HCT116 (cell line): ENCODE measurements around the gene MYBPC3. TPM values are rescaled to one million over a fixed set of nuclear protein-coding genes. Genes with fewer than 3 reads are reported as not detected.
A peak's percentile ranks its signal among the peaks of the same experiment; 100 is the strongest.

Experiments used
- ATAC-seq: fragments of 200-7000 bp; cut with Tn5 transposase; 2 replicates; pipeline ENCODE4 v1.9.1; 2020; ENCODE audit warnings: mild to moderate bottlenecking, moderate library complexity
- BruUV-seq: library from RNA; stranded (reverse); fragments of 400-500 nt; replicated peaks from 2 replicates; lab custom pipeline; 2021; lab: Mats Ljungman, UMichigan
- CTCF ChIA-PET: fragments of 300-600 bp; sonication (Branson Sonifier 250); formaldehyde crosslinking; loops from one replicate; lab custom pipeline; 2021; ENCODE audit warnings: antibody characterized with exemption; lab: Charles Lee
- POLR2A ChIA-PET: fragments of 300-600, 350-600 bp; sonication (Branson Sonifier 250); formaldehyde crosslinking; loops from one replicate; lab custom pipeline; 2021; ENCODE audit warnings: antibody characterized with exemption; lab: Charles Lee
- RAD21 ChIA-PET, 2 experiments: fragments of 300-600 bp; sonication (Branson Sonifier 250); formaldehyde crosslinking; loops; one replicate each; lab custom pipeline; 2023; ENCODE audit warnings: low total read pairs in 2 of 2; ENCODE audit not compliant: uncharacterized antibody in 2 of 2, unreplicated experiment in 2 of 2, low non-redundant PET in 1 of 2; lab: Charles Lee
- DNase-seq: peaks from one replicate; pipeline ENCODE4 v3.0.0-alpha.2; 2010; ENCODE audit warnings: low read depth, low spot score
- H2AFZ ChIP-seq: fragments of 200-600 bp; shearing (Covaris generic), sonication (generic); 2 replicates; pipeline ENCODE4 v1.6.1; 2017; ENCODE audit warnings: low read depth, mixed run types, mixed read lengths, antibody characterized with exemption, low read length; ENCODE audit not compliant: poor library complexity, severe bottlenecking
- H3K27ac ChIP-seq: 2 replicates; pipeline ENCODE4 v1.5.1; 2012; ENCODE audit warnings: low read depth, low read length
- H3K27me3 ChIP-seq: fragments of 200-600 bp; sonication (generic); 2 replicates; pipeline ENCODE4 v1.6.1; 2016; ENCODE audit warnings: mixed run types, low read length, mixed read lengths; ENCODE audit not compliant: insufficient read depth
- H3K36me3 ChIP-seq, 2 experiments: fragments of 200-500 bp in 1 of 2; fragments of 200-600 bp in 1 of 2; sonication (Bioruptor generic) in 1 of 2; sonication (generic) in 1 of 2; 2 replicates each; pipeline versions ENCODE4 v1.5.1 to v1.6.1; 2014 to 2016; ENCODE audit warnings: low read length in 2 of 2, inconsistent platforms in 1 of 2, mixed read lengths in 1 of 2, mixed run types in 1 of 2; ENCODE audit not compliant: insufficient read depth in 2 of 2, control insufficient read depth in 1 of 2
- H3K4me1 ChIP-seq, 2 experiments: fragments of 200-600 bp in 1 of 2; sonication (generic) in 1 of 2; 2 replicates each; pipeline versions ENCODE4 v1.5.1 to v1.6.1; 2012 to 2017; ENCODE audit warnings: low read length in 2 of 2, inconsistent platforms in 1 of 2, mild to moderate bottlenecking in 1 of 2, mixed read lengths in 1 of 2, mixed run types in 1 of 2, moderate library complexity in 1 of 2; ENCODE audit not compliant: insufficient read depth in 2 of 2, control insufficient read depth in 1 of 2
- H3K4me2 ChIP-seq: fragments of 200-600 bp; sonication (generic); 2 replicates; pipeline ENCODE4 v1.6.1; 2017; ENCODE audit warnings: mixed run types, low read length, mixed read lengths
- H3K4me3 ChIP-seq, 2 experiments: fragments of 200-600 bp in 1 of 2; sonication (generic) in 1 of 2; replicated peaks in 1 of 2; 2 replicates each; pipeline ENCODE4 v1.5.1; 2011 to 2016; ENCODE audit warnings: low read length in 2 of 2, control low read depth in 1 of 2, low read depth in 1 of 2, mild to moderate bottlenecking in 1 of 2, mixed read lengths in 1 of 2, mixed run types in 1 of 2
- H3K79me2 ChIP-seq: fragments of 200-600 bp; sonication (generic); 2 replicates; pipeline ENCODE4 v1.6.1; 2017; ENCODE audit warnings: mild to moderate bottlenecking, mixed run types, low read length, moderate library complexity, mixed read lengths; ENCODE audit not compliant: insufficient read depth
- H3K9ac ChIP-seq: fragments of 200-600 bp; sonication (generic); 2 replicates; pipeline ENCODE4 v1.6.1; 2016; ENCODE audit warnings: low read length, mixed read lengths
- H3K9me2 ChIP-seq: fragments of 200-600 bp; sonication (generic), shearing (Covaris generic); 2 replicates; pipeline ENCODE4 v1.6.1; 2017; ENCODE audit warnings: mixed run types, mild to moderate bottlenecking, moderate library complexity; ENCODE audit not compliant: insufficient read depth
- H3K9me3 ChIP-seq, 2 experiments: fragments of 200-500 bp in 1 of 2; fragments of 200-600 bp in 1 of 2; sonication (Bioruptor generic) in 1 of 2; sonication (generic) in 1 of 2; 2 replicates each; pipeline ENCODE4 v1.6.1; 2014 to 2017; ENCODE audit warnings: low read length in 2 of 2, mixed read lengths in 2 of 2, inconsistent platforms in 1 of 2, low read depth in 1 of 2, mild to moderate bottlenecking in 1 of 2, mixed run types in 1 of 2, moderate library complexity in 1 of 2; ENCODE audit not compliant: control insufficient read depth in 1 of 2, insufficient read depth in 1 of 2
- H4K20me1 ChIP-seq: fragments of 200-600 bp; sonication (generic), shearing (Covaris generic); 2 replicates; pipeline ENCODE4 v1.6.1; 2017; ENCODE audit warnings: mixed run types, mild to moderate bottlenecking, moderate library complexity; ENCODE audit not compliant: insufficient read depth
- CBX3 ChIP-seq: IDR thresholded peaks from 2 replicates; pipeline ENCODE4 v1.6.1; 2012; ENCODE audit warnings: low read depth
- CEBPB ChIP-seq: IDR thresholded peaks from 2 replicates; pipeline ENCODE4 v1.6.1; 2012; ENCODE audit warnings: low read depth
- EGR1 ChIP-seq: IDR thresholded peaks from 2 replicates; pipeline ENCODE4 v1.6.1; 2012; ENCODE audit warnings: low read depth
- ELF1 ChIP-seq: IDR thresholded peaks from 2 replicates; pipeline ENCODE4 v1.6.1; 2012; ENCODE audit warnings: low read depth, borderline replicate concordance
- FOSL1 ChIP-seq: IDR thresholded peaks from 2 replicates; pipeline ENCODE4 v1.6.1; 2012; ENCODE audit warnings: low read depth
- JUND ChIP-seq: IDR thresholded peaks from 2 replicates; pipeline ENCODE4 v1.6.1; 2012
- POLR2A ChIP-seq: IDR thresholded peaks from 2 replicates; pipeline ENCODE4 v1.7.0; 2011; ENCODE audit warnings: borderline replicate concordance; ENCODE audit not compliant: insufficient read depth, insufficient read length; ENCODE audit errors: extremely low read depth
- POLR2AphosphoS5 ChIP-seq: IDR thresholded peaks from 2 replicates; pipeline ENCODE4 v1.6.1; 2011; ENCODE audit warnings: mild to moderate bottlenecking, low read depth, low read length, moderate library complexity
- SIN3A ChIP-seq: IDR thresholded peaks from 2 replicates; pipeline ENCODE4 v1.6.1; 2012; ENCODE audit warnings: low read depth
- SRF ChIP-seq: IDR thresholded peaks from 2 replicates; pipeline ENCODE4 v1.6.1; 2012; ENCODE audit warnings: low read depth
- TCF7L2 ChIP-seq: IDR thresholded peaks from 2 replicates; pipeline ENCODE4 v1.7.0; 2011; ENCODE audit warnings: borderline replicate concordance, inconsistent platforms; ENCODE audit not compliant: insufficient read depth, insufficient read length; ENCODE audit errors: extremely low read depth
- YY1 ChIP-seq: IDR thresholded peaks from 2 replicates; pipeline ENCODE4 v1.6.1; 2011; ENCODE audit warnings: low read length, low read depth, moderate library complexity, mild to moderate bottlenecking; ENCODE audit not compliant: insufficient replicate concordance; ENCODE audit errors: extremely low read depth
- ZFX ChIP-seq: fragments of 450-650 bp; IDR thresholded peaks from 2 replicates; pipeline ENCODE4 v1.6.1; 2017
- intact Hi-C: fragments of 100-400 bp; cut with micrococcal nuclease; formaldehyde crosslinking; loops from 2 replicates; pipeline ENCODE4 v1.10.0; 2022
- total RNA-seq: library from RNA; stranded (reverse); gene quantifications from one replicate; pipeline ENCODE4 v1.2.1, GENCODE V29; 2021; ENCODE audit not compliant: unreplicated experiment
- TF ChIP-seq, protein P1 (sequence below): IDR thresholded peaks from 2 replicates; pipeline ENCODE4 v1.6.1; 2012; ENCODE audit warnings: low read depth
- TF ChIP-seq, protein P2 (sequence below), 3 experiments: fragments of 200-600 bp in 1 of 3; sonication (generic) in 1 of 3; IDR thresholded peaks in 2 of 3; conservative IDR thresholded peaks in 1 of 3; 2 replicates each; pipeline ENCODE4 v1.5.1; 2012 to 2017; ENCODE audit warnings: low read depth in 2 of 3, low read length in 2 of 3, antibody characterized with exemption in 1 of 3, borderline replicate concordance in 1 of 3, control low read depth in 1 of 3, mild to moderate bottlenecking in 1 of 3, mixed read lengths in 1 of 3, mixed run types in 1 of 3, moderate library complexity in 1 of 3; ENCODE audit not compliant: insufficient read depth in 1 of 3

MYBPC3 gene
- total RNA-seq, 1 experiment from 2014 or later: 0.25 TPM

DNA sequence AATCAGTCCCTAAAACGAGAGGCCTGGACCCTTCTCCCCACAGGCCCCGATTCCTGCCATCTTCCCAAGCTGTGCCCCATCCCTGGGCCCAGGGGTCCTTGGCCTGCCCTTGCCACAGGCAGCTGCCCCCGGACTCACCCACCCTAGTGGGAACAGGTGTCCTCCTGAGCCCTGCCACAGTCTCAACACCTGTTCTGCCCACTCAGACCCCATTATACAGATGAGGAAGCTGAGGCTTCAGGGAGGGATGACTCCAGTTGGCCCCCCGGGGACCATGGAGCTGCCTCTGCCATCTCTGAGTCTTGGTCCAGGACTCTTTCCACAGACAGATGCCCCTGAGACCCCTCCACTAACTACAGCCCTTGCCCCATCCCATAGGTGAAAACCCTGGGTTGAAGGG, 15.9 kb downstream of the MYBPC3 start:
- BruUV-seq: no TSS peak
- H3K4me3 ChIP-seq: 0 out of 4 replicates have a peak overlapping the region, but pooled peaks of 1 of the 2 experiments have one; percentile 8
- H4K20me1 ChIP-seq: no peaks in the 10 kb centered on the region
- no peak overlapping the region for H2AFZ ChIP-seq
- POLR2A ChIA-PET: no interaction called here
- 0 out of 2 replicates have a peak overlapping the region, but pooled peaks have one; percentile 13 for H3K27ac ChIP-seq
- no peak for ATAC-seq
- no peaks in the 10 kb centered on the region for H3K27me3 ChIP-seq
- H3K9ac ChIP-seq: peak overlapping the region; percentile 16; the same call in 1 of the 2 replicates
- DNase-seq: no peak
- RAD21 ChIA-PET: no interaction called here
- intact Hi-C loops: no loop called here
- no peaks in the 10 kb centered on the region for H3K9me3 ChIP-seq
- H3K36me3 ChIP-seq: no peaks in the 10 kb centered on the region
- TF ChIP-seq, protein P1, sequence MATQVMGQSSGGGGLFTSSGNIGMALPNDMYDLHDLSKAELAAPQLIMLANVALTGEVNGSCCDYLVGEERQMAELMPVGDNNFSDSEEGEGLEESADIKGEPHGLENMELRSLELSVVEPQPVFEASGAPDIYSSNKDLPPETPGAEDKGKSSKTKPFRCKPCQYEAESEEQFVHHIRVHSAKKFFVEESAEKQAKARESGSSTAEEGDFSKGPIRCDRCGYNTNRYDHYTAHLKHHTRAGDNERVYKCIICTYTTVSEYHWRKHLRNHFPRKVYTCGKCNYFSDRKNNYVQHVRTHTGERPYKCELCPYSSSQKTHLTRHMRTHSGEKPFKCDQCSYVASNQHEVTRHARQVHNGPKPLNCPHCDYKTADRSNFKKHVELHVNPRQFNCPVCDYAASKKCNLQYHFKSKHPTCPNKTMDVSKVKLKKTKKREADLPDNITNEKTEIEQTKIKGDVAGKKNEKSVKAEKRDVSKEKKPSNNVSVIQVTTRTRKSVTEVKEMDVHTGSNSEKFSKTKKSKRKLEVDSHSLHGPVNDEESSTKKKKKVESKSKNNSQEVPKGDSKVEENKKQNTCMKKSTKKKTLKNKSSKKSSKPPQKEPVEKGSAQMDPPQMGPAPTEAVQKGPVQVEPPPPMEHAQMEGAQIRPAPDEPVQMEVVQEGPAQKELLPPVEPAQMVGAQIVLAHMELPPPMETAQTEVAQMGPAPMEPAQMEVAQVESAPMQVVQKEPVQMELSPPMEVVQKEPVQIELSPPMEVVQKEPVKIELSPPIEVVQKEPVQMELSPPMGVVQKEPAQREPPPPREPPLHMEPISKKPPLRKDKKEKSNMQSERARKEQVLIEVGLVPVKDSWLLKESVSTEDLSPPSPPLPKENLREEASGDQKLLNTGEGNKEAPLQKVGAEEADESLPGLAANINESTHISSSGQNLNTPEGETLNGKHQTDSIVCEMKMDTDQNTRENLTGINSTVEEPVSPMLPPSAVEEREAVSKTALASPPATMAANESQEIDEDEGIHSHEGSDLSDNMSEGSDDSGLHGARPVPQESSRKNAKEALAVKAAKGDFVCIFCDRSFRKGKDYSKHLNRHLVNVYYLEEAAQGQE: no peak
- no peak for TF ChIP-seq EGR1
- TF ChIP-seq FOSL1: no peak
- no peak for TF ChIP-seq POLR2A
- peak overlapping the region; percentile 63 for H3K4me2 ChIP-seq
- H3K9me2 ChIP-seq: no peaks in the 10 kb centered on the region
- H3K79me2 ChIP-seq: no peaks in the 10 kb centered on the region
- peaks cover 6 to 14% of the 10 kb centered on the region in 2 experiments; a peak in 3 of 4 replicates for H3K4me1 ChIP-seq
- CTCF ChIA-PET: interaction anchor here (1.5 kb wide), 1 partner anchor 18 kb away, joined by 3 read pairs; no protein-coding TSS in a partner anchor

DNA sequence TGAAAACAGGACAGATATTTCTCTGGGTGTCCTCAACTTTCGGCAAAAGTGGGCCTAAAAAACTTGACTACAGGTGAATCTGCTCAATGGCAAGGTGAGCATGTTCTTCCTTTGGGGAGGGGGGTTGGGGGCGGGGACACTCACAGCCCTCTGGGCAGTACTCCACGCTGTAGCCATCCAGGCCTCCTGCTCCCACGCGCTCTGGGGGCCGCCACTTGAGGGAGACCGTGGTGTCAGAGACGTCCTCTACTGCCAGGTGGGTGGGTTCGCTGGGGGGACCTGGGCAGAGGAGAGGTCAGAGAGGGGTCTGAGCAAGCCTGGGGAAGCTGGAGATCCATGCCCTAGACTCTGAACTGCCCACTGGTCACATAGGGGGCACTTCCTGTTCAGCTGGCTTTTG, 16.8 kb downstream of the MYBPC3 start:
- Histone ChIP-seq H3K9me3 (no peaks in the 10 kb centered on the region), H3K27me3 (no peaks in the 10 kb centered on the region), H3K4me3 (no peak overlapping the region), H3K36me3 (no peaks in the 10 kb centered on the region), H3K4me1 (peaks cover 6 to 14% of the 10 kb centered on the region in 2 experiments; a peak in 3 of 4 replicates), H3K9me2 (no peaks in the 10 kb centered on the region), H3K9ac (no peak overlapping the region), H3K4me2 (no peak overlapping the region), H3K79me2 (no peaks in the 10 kb centered on the region), H4K20me1 (no peaks in the 10 kb centered on the region), H3K27ac (no peak overlapping the region), H2AFZ (no peak overlapping the region)
- intact Hi-C loops: no loop called here
- ChIA-PET POLR2A (no interaction called here), CTCF (interaction anchor here (1.5 kb wide), 1 partner anchor 19 kb away, joined by 3 read pairs; no protein-coding TSS in a partner anchor), RAD21 (no interaction called here)
- DNase-seq: no peak
- ATAC-seq: no peak
- TF ChIP-seq ELF1 (no peak), FOSL1 (no peak), ZFX (no peak), SIN3A (no peak), YY1 (no peak), JUND (no peak), EGR1 (no peak), POLR2AphosphoS5 (no peak), TCF7L2 (no peak), SRF (no peak), CEBPB (no peak), CBX3 (no peak)
- TF ChIP-seq, protein P2, sequence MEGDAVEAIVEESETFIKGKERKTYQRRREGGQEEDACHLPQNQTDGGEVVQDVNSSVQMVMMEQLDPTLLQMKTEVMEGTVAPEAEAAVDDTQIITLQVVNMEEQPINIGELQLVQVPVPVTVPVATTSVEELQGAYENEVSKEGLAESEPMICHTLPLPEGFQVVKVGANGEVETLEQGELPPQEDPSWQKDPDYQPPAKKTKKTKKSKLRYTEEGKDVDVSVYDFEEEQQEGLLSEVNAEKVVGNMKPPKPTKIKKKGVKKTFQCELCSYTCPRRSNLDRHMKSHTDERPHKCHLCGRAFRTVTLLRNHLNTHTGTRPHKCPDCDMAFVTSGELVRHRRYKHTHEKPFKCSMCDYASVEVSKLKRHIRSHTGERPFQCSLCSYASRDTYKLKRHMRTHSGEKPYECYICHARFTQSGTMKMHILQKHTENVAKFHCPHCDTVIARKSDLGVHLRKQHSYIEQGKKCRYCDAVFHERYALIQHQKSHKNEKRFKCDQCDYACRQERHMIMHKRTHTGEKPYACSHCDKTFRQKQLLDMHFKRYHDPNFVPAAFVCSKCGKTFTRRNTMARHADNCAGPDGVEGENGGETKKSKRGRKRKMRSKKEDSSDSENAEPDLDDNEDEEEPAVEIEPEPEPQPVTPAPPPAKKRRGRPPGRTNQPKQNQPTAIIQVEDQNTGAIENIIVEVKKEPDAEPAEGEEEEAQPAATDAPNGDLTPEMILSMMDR (IDR thresholded peaks at IDR 0.05 in 2 of 3, conservative IDR thresholded peaks at IDR 0.05 in 1 of 3; ENCODE audit: borderline replicate concordance in 1 of 3, insufficient read depth in 1 of 3, low read depth in 2 of 3, low read length in 2 of 3): no peak
- BruUV-seq: no TSS peak
